HEK293 (cell line): ENCODE results near the gene ARSJ.

Source experiments
- GLIS1 ChIP-seq: fragments of 450-650 bp; formaldehyde crosslinking; IDR thresholded peaks from 2 replicates; pipeline ENCODE4 v1.5.1; 2016; ENCODE audit warnings: missing biosample characterization, missing genetic modification characterization
- IKZF3 ChIP-seq: fragments of 450-650 bp; IDR thresholded peaks from 2 replicates; pipeline ENCODE4 v1.5.0; 2018; ENCODE audit warnings: missing biosample characterization, mild to moderate bottlenecking, missing genetic modification characterization, moderate library complexity
- KLF9 ChIP-seq: fragments of 450-650 bp; formaldehyde crosslinking; IDR thresholded peaks from 2 replicates; pipeline ENCODE4 v1.5.1; 2016; ENCODE audit warnings: missing biosample characterization, missing genetic modification characterization, low read depth
- MYNN ChIP-seq: fragments of 450-650 bp; formaldehyde crosslinking; IDR thresholded peaks from 2 replicates; pipeline ENCODE4 v1.5.1; 2016; ENCODE audit warnings: missing biosample characterization, missing genetic modification characterization, borderline replicate concordance
- OVOL3 ChIP-seq: fragments of 450-650 bp; formaldehyde crosslinking; IDR thresholded peaks from 2 replicates; pipeline ENCODE4 v1.5.1; 2016; ENCODE audit warnings: missing biosample characterization, missing genetic modification characterization
- PRDM1 ChIP-seq: fragments of 450-650 bp; formaldehyde crosslinking; IDR thresholded peaks from 2 replicates; pipeline ENCODE4; 2016; ENCODE audit warnings: missing biosample characterization, missing genetic modification characterization
- SP3 ChIP-seq: fragments of 450-650 bp; formaldehyde crosslinking; IDR thresholded peaks from 2 replicates; pipeline ENCODE4 v1.5.1; 2016; ENCODE audit warnings: missing biosample characterization, missing genetic modification characterization
- TCF7L2 ChIP-seq: IDR thresholded peaks from 2 replicates; pipeline ENCODE4 v1.6.1; 2011; ENCODE audit warnings: low read depth, mild to moderate bottlenecking, inconsistent platforms, low read length, moderate library complexity, borderline replicate concordance
- TRIM28 ChIP-seq: IDR thresholded peaks from 2 replicates; pipeline ENCODE4 v1.6.1; 2011; ENCODE audit warnings: low read length, control low read depth, borderline replicate concordance
- ZFP3 ChIP-seq: fragments of 450-650 bp; formaldehyde crosslinking; IDR thresholded peaks from 2 replicates; pipeline ENCODE4 v1.5.1; 2016; ENCODE audit warnings: low read depth, missing biosample characterization, missing genetic modification characterization
- ZFP41 ChIP-seq: fragments of 450-650 bp; formaldehyde crosslinking; IDR thresholded peaks from 2 replicates; pipeline ENCODE4 v1.5.1; 2016; ENCODE audit warnings: missing biosample characterization, missing genetic modification characterization, borderline replicate concordance
- ZFP69B ChIP-seq: fragments of 450-650 bp; formaldehyde crosslinking; IDR thresholded peaks from 2 replicates; pipeline ENCODE4 v1.5.1; 2016; ENCODE audit warnings: missing biosample characterization, missing genetic modification characterization
- ZNF138 ChIP-seq: fragments of 450-650 bp; formaldehyde crosslinking; IDR thresholded peaks from 2 replicates; pipeline ENCODE4 v1.5.1; 2016; ENCODE audit warnings: missing biosample characterization, missing genetic modification characterization, borderline replicate concordance
- ZNF140 ChIP-seq: fragments of 450-650 bp; formaldehyde crosslinking; IDR thresholded peaks from 2 replicates; pipeline ENCODE4 v1.5.1; 2016; ENCODE audit warnings: missing biosample characterization, missing genetic modification characterization
- ZNF16 ChIP-seq: fragments of 450-650 bp; formaldehyde crosslinking; IDR thresholded peaks from 2 replicates; pipeline ENCODE4 v1.5.1; 2016; ENCODE audit warnings: low read depth, missing biosample characterization, missing genetic modification characterization
- ZNF174 ChIP-seq: fragments of 450-650 bp; formaldehyde crosslinking; IDR thresholded peaks from 2 replicates; pipeline ENCODE4 v1.5.0; 2017; ENCODE audit warnings: missing biosample characterization, mild to moderate bottlenecking, missing genetic modification characterization
- ZNF239 ChIP-seq: fragments of 450-650 bp; formaldehyde crosslinking; IDR thresholded peaks from 2 replicates; pipeline ENCODE4 v1.5.1; 2016; ENCODE audit warnings: missing biosample characterization, missing genetic modification characterization
- ZNF266 ChIP-seq: fragments of 450-650 bp; formaldehyde crosslinking; IDR thresholded peaks from 2 replicates; pipeline ENCODE4 v1.5.1; 2016; ENCODE audit warnings: missing biosample characterization, missing genetic modification characterization, low read depth
- ZNF274 ChIP-seq, 2 experiments: fragments of 200-500 bp in 1 of 2; fragments of 450-650 bp in 1 of 2; sonication (Bioruptor generic) in 1 of 2; formaldehyde crosslinking in 1 of 2; IDR thresholded peaks; 2 replicates each; pipeline versions ENCODE4 v1.5.1 to v1.6.1; 2014 to 2016; ENCODE audit warnings: borderline replicate concordance in 1 of 2, inconsistent platforms in 1 of 2, low read length in 1 of 2, missing biosample characterization in 1 of 2, missing genetic modification characterization in 1 of 2
- ZNF311 ChIP-seq: fragments of 450-650 bp; formaldehyde crosslinking; IDR thresholded peaks from 2 replicates; pipeline ENCODE4 v1.5.1; 2017; ENCODE audit warnings: missing biosample characterization, missing genetic modification characterization, borderline replicate concordance
- ZNF354C ChIP-seq: fragments of 450-650 bp; formaldehyde crosslinking; IDR thresholded peaks from 2 replicates; pipeline ENCODE4 v1.5.1; 2016; ENCODE audit warnings: missing biosample characterization, missing genetic modification characterization, low read depth, borderline replicate concordance
- ZNF548 ChIP-seq: fragments of 450-650 bp; formaldehyde crosslinking; IDR thresholded peaks from 2 replicates; pipeline ENCODE4 v1.5.1; 2016; ENCODE audit warnings: missing biosample characterization, missing genetic modification characterization
- ZNF571 ChIP-seq: fragments of 450-650 bp; formaldehyde crosslinking; IDR thresholded peaks from 2 replicates; pipeline ENCODE4 v1.5.0; 2017; ENCODE audit warnings: missing biosample characterization, missing genetic modification characterization
- ZNF585B ChIP-seq: fragments of 450-650 bp; formaldehyde crosslinking; IDR thresholded peaks from 2 replicates; pipeline ENCODE4 v1.5.1; 2016; ENCODE audit warnings: missing biosample characterization, missing genetic modification characterization
- ZNF776 ChIP-seq: fragments of 450-650 bp; formaldehyde crosslinking; IDR thresholded peaks from 2 replicates; pipeline ENCODE4 v1.5.0; 2017; ENCODE audit warnings: missing biosample characterization, missing genetic modification characterization, borderline replicate concordance
- ZNF777 ChIP-seq: fragments of 450-650 bp; formaldehyde crosslinking; IDR thresholded peaks from 2 replicates; pipeline ENCODE4 v1.5.1; 2017; ENCODE audit warnings: missing biosample characterization, missing genetic modification characterization, borderline replicate concordance
- ZNF830 ChIP-seq: fragments of 450-650 bp; IDR thresholded peaks from 2 replicates; pipeline ENCODE4 v1.5.0; 2018; ENCODE audit warnings: missing biosample characterization, missing genetic modification characterization, low read depth, mild to moderate bottlenecking, moderate library complexity
- ZNF843 ChIP-seq: fragments of 450-650 bp; formaldehyde crosslinking; IDR thresholded peaks from 2 replicates; pipeline ENCODE4 v1.5.1; 2016; ENCODE audit warnings: missing biosample characterization, missing genetic modification characterization
- ZSCAN23 ChIP-seq: fragments of 450-650 bp; formaldehyde crosslinking; IDR thresholded peaks from 2 replicates; pipeline ENCODE4 v1.5.1; 2016; ENCODE audit warnings: missing biosample characterization, missing genetic modification characterization
- TF ChIP-seq, protein P1 (sequence below): fragments of 450-650 bp; formaldehyde crosslinking; IDR thresholded peaks from 2 replicates; pipeline ENCODE4 v1.5.1; 2016; ENCODE audit warnings: missing biosample characterization, missing genetic modification characterization
- TF ChIP-seq, protein P2 (sequence below): fragments of 450-650 bp; formaldehyde crosslinking; IDR thresholded peaks from 2 replicates; pipeline ENCODE4 v1.5.1; 2016; ENCODE audit warnings: missing biosample characterization, missing genetic modification characterization
- TF ChIP-seq, protein P3 (sequence below): fragments of 450-650 bp; formaldehyde crosslinking; conservative IDR thresholded peaks from 2 replicates; pipeline ENCODE4 v1.5.1; 2016; ENCODE audit warnings: low read depth, missing biosample characterization, missing genetic modification characterization
- TF ChIP-seq, protein P4 (sequence below): fragments of 450-650 bp; formaldehyde crosslinking; IDR thresholded peaks from 2 replicates; pipeline ENCODE4 v1.5.1; 2016; ENCODE audit warnings: missing biosample characterization, missing genetic modification characterization

The ARSJ gene

DNA sequence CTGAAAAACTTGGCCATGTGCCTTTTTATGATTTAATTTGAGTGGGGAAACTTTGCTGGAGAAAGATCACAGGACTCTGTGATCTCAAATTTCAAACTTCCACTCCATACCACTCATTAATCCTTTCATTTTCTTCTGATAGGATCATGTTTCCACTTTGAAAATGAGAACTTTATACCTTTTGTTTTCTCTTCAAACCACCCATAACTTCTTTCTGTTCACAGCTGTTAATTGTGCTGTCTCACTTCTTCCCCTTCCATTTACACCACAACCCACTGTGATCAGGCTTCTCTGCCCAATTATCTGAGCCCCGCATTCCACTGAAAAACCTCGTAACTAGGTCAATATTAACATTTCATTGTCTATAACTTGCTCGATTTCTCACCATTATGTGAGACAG is 47.0 kb upstream of the ARSJ start (continued):
- TF ChIP-seq ZNF274 (IDR thresholded peaks at IDR 0.05; ENCODE audit: low read length) (no peak), ZNF274 (tag by site-specific recombination; IDR thresholded peaks at IDR 0.05; ENCODE audit: borderline replicate concordance) (no peak), ZNF777 (no peak), MYNN (no peak), ZNF354C (no peak), TCF7L2 (no peak), ZNF311 (tag by site-specific recombination) (no peak), ZFP69B (no peak), ZNF174 (tag by site-specific recombination) (no peak), PRDM1 (tag by site-specific recombination) (no peak), ZNF843 (tag by site-specific recombination) (peak; percentile 67), GLIS1 (tag by site-specific recombination) (no peak), IKZF3 (tag by site-specific recombination) (no peak), ZNF571 (no peak), ZNF16 (tag by site-specific recombination) (no peak), TRIM28 (no peak), KLF9 (tag by site-specific recombination) (no peak), ZNF548 (no peak), ZFP3 (no peak), ZNF776 (tag by site-specific recombination) (no peak), SP3 (tag by site-specific recombination) (peak; percentile 19; the same call in 1 of the 2 replicates), ZFP41 (tag by site-specific recombination) (no peak), ZNF830 (no peak), ZNF239 (tag by site-specific recombination) (no peak), OVOL3 (tag by site-specific recombination) (no peak), ZNF585B (tag by site-specific recombination) (no peak), ZSCAN23 (tag by site-specific recombination) (no peak), ZNF266 (tag by site-specific recombination) (no peak), ZNF138 (tag by site-specific recombination) (no peak), ZNF140 (tag by site-specific recombination) (no peak)
- TF ChIP-seq, protein P1, sequence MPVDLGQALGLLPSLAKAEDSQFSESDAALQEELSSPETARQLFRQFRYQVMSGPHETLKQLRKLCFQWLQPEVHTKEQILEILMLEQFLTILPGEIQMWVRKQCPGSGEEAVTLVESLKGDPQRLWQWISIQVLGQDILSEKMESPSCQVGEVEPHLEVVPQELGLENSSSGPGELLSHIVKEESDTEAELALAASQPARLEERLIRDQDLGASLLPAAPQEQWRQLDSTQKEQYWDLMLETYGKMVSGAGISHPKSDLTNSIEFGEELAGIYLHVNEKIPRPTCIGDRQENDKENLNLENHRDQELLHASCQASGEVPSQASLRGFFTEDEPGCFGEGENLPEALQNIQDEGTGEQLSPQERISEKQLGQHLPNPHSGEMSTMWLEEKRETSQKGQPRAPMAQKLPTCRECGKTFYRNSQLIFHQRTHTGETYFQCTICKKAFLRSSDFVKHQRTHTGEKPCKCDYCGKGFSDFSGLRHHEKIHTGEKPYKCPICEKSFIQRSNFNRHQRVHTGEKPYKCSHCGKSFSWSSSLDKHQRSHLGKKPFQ (tag by site-specific recombination) = no peak
- TF ChIP-seq, protein P2, sequence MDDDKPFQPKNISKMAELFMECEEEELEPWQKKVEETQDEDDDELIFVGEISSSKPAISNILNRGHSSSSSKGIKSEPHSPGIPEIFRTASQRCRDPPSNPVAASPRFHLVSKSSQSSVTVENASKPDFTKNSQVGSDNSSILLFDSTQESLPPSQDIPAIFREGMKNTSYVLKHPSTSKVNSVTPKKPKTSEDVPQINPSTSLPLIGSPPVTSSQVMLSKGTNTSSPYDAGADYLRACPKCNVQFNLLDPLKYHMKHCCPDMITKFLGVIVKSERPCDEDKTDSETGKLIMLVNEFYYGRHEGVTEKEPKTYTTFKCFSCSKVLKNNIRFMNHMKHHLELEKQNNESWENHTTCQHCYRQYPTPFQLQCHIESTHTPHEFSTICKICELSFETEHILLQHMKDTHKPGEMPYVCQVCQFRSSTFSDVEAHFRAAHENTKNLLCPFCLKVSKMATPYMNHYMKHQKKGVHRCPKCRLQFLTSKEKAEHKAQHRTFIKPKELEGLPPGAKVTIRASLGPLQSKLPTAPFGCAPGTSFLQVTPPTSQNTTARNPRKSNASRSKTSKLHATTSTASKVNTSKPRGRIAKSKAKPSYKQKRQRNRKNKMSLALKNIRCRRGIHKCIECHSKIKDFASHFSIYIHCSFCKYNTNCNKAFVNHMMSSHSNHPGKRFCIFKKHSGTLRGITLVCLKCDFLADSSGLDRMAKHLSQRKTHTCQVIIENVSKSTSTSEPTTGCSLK (tag by site-specific recombination) = no peak
- TF ChIP-seq, protein P3, sequence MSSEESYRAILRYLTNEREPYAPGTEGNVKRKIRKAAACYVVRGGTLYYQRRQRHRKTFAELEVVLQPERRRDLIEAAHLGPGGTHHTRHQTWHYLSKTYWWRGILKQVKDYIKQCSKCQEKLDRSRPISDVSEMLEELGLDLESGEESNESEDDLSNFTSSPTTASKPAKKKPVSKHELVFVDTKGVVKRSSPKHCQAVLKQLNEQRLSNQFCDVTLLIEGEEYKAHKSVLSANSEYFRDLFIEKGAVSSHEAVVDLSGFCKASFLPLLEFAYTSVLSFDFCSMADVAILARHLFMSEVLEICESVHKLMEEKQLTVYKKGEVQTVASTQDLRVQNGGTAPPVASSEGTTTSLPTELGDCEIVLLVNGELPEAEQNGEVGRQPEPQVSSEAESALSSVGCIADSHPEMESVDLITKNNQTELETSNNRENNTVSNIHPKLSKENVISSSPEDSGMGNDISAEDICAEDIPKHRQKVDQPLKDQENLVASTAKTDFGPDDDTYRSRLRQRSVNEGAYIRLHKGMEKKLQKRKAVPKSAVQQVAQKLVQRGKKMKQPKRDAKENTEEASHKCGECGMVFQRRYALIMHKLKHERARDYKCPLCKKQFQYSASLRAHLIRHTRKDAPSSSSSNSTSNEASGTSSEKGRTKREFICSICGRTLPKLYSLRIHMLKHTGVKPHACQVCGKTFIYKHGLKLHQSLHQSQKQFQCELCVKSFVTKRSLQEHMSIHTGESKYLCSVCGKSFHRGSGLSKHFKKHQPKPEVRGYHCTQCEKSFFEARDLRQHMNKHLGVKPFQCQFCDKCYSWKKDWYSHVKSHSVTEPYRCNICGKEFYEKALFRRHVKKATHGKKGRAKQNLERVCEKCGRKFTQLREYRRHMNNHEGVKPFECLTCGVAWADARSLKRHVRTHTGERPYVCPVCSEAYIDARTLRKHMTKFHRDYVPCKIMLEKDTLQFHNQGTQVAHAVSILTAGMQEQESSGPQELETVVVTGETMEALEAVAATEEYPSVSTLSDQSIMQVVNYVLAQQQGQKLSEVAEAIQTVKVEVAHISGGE = no peak
- TF ChIP-seq, protein P4, sequence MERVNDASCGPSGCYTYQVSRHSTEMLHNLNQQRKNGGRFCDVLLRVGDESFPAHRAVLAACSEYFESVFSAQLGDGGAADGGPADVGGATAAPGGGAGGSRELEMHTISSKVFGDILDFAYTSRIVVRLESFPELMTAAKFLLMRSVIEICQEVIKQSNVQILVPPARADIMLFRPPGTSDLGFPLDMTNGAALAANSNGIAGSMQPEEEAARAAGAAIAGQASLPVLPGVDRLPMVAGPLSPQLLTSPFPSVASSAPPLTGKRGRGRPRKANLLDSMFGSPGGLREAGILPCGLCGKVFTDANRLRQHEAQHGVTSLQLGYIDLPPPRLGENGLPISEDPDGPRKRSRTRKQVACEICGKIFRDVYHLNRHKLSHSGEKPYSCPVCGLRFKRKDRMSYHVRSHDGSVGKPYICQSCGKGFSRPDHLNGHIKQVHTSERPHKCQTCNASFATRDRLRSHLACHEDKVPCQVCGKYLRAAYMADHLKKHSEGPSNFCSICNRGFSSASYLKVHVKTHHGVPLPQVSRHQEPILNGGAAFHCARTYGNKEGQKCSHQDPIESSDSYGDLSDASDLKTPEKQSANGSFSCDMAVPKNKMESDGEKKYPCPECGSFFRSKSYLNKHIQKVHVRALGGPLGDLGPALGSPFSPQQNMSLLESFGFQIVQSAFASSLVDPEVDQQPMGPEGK = 0 out of 2 replicates have a peak, but pooled peaks have one; percentile 19
